WTC11 (cell line): Measurements from ENCODE around the gene GIPC3.
"Not testable (repeated sequence)": the region's sequence is repeated elsewhere in the genome, so short reads cannot be mapped to it uniquely, and the experiment has no call there.

Source experiments
- CREM ChIP-seq: sonication (generic); formaldehyde crosslinking; IDR thresholded peaks from 2 replicates; pipeline ENCODE4 v1.8.1; 2022; ENCODE audit warnings: mild to moderate bottlenecking, missing genetic modification reagents, moderate library complexity
- MLX ChIP-seq: sonication (generic); formaldehyde crosslinking; IDR thresholded peaks from 2 replicates; pipeline ENCODE4 v1.8.1; 2023; ENCODE audit warnings: mild to moderate bottlenecking, missing genetic modification reagents, moderate library complexity
- RORB ChIP-seq: fragments of 250-450 bp; sonication (Bioruptor Pico); IDR thresholded peaks from 2 replicates; pipeline ENCODE4 v1.9.0; 2021; ENCODE audit warnings: mild to moderate bottlenecking
- SMAD3 ChIP-seq: sonication (generic); formaldehyde crosslinking; IDR thresholded peaks from 2 replicates; pipeline ENCODE4 v1.8.0; 2022; ENCODE audit warnings: missing genetic modification reagents, mild to moderate bottlenecking, borderline replicate concordance
- USF2 ChIP-seq: sonication (generic); formaldehyde crosslinking; IDR thresholded peaks from 2 replicates; pipeline ENCODE4 v1.8.1; 2023; ENCODE audit warnings: mild to moderate bottlenecking, missing genetic modification reagents, moderate library complexity
- TF ChIP-seq, protein P1 (sequence below): fragments of 250-450 bp; sonication (Bioruptor Pico); IDR thresholded peaks from 2 replicates; pipeline ENCODE4 v1.9.0; 2021; ENCODE audit warnings: moderate library complexity, mild to moderate bottlenecking, inconsistent platforms, borderline replicate concordance
- TF ChIP-seq, protein P2 (sequence below): sonication (generic); formaldehyde crosslinking; IDR thresholded peaks from 2 replicates; pipeline ENCODE4 v1.8.1; 2022; ENCODE audit warnings: mild to moderate bottlenecking, missing genetic modification reagents, moderate library complexity, borderline replicate concordance
- TF ChIP-seq, protein P3 (sequence below): fragments of 200-600 bp; IDR thresholded peaks from 2 replicates; pipeline ENCODE4 v1.8.0; 2022; ENCODE audit warnings: antibody characterized with exemption

GRCh38 chr19:3628766-3629165 is 43.5 kb downstream of the GIPC3 start:
- TF ChIP-seq, protein P1, sequence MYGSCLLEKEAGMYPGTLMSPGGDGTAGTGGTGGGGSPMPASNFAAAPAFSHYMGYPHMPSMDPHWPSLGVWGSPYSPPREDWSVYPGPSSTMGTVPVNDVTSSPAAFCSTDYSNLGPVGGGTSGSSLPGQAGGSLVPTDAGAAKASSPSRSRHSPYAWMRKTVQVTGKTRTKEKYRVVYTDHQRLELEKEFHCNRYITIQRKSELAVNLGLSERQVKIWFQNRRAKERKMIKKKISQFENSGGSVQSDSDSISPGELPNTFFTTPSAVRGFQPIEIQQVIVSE (CRISPR knock-in tag) = not testable (repeated sequence)
- TF ChIP-seq, protein P2, sequence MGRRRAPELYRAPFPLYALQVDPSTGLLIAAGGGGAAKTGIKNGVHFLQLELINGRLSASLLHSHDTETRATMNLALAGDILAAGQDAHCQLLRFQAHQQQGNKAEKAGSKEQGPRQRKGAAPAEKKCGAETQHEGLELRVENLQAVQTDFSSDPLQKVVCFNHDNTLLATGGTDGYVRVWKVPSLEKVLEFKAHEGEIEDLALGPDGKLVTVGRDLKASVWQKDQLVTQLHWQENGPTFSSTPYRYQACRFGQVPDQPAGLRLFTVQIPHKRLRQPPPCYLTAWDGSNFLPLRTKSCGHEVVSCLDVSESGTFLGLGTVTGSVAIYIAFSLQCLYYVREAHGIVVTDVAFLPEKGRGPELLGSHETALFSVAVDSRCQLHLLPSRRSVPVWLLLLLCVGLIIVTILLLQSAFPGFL (CRISPR knock-in tag) = not testable (repeated sequence)
- TF ChIP-seq, protein P3, sequence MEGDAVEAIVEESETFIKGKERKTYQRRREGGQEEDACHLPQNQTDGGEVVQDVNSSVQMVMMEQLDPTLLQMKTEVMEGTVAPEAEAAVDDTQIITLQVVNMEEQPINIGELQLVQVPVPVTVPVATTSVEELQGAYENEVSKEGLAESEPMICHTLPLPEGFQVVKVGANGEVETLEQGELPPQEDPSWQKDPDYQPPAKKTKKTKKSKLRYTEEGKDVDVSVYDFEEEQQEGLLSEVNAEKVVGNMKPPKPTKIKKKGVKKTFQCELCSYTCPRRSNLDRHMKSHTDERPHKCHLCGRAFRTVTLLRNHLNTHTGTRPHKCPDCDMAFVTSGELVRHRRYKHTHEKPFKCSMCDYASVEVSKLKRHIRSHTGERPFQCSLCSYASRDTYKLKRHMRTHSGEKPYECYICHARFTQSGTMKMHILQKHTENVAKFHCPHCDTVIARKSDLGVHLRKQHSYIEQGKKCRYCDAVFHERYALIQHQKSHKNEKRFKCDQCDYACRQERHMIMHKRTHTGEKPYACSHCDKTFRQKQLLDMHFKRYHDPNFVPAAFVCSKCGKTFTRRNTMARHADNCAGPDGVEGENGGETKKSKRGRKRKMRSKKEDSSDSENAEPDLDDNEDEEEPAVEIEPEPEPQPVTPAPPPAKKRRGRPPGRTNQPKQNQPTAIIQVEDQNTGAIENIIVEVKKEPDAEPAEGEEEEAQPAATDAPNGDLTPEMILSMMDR = not testable (repeated sequence)
- not testable (repeated sequence) for TF ChIP-seq RORB (CRISPR knock-in tag); SMAD3 (CRISPR knock-in tag); CREM; USF2; MLX (CRISPR knock-in tag)
